Neural progenitor cell (in vitro differentiated cells): Measurements from ENCODE around the gene NOB1.

Experiments used
- CTCF ChIP-seq: fragments of 200-600 bp; sonication (generic); IDR thresholded peaks from 2 replicates; pipeline ENCODE4 v1.5.1; 2017; ENCODE audit warnings: antibody characterized with exemption, mild to moderate bottlenecking
- EZH2 ChIP-seq: fragments of 200-600 bp; sonication (generic); IDR thresholded peaks from 2 replicates; pipeline ENCODE4 v1.6.1; 2017; ENCODE audit warnings: antibody characterized with exemption, mild to moderate bottlenecking, moderate library complexity

DNA sequence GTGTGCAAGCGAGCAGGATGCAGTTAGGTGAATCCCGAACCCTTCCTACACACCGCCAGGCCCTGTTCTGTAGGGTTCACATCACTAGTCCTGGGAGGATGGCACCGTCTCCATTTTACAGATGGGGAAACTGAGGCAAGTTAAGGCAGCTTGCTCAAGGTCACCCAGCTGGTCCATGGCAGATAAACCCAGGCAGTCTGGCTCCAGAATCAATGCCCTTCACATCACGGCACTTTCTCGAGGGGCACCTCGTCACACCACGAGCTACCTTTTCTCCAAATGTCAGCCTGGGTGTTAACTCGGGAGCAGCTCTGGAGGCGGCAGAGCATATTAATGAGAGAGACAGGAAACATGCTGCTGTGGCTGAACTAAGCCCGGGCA is 9.5 kb downstream of the NOB1 start:
- TF ChIP-seq CTCF = no peak
- TF ChIP-seq EZH2 = no peak
